ENCODE results near the gene HEPACAM2.

DNA sequence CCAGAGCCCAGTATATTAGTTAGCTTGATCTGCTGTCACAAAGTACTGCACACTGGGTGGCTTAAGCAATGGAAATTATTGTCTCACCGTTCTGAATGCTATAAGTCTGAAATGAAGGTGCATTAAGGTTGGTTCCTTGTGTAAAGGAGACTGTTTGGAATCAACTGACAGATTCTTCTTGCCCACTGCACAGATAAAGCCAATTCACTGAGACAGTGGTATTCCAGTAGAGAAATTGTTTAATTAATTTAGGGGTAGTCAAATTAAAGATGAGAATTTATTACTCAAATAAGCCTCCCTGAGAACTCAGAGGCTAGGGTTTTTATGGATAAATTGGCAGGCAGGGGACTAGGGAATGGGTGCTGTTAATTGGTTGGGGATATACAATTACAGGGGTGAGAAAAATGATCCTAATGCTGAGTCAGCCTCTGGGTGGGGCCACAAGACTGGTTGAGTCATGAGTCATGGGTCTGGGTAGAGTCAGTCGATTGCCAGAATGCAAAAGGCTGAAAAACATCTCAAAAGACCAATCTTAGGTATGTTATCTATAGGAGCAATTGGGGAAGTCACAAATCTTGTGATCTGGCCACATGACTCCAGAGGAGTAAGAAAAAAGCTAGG, 54.6 kb downstream of the HEPACAM2 start:
- TF ChIP-seq, protein P1, sequence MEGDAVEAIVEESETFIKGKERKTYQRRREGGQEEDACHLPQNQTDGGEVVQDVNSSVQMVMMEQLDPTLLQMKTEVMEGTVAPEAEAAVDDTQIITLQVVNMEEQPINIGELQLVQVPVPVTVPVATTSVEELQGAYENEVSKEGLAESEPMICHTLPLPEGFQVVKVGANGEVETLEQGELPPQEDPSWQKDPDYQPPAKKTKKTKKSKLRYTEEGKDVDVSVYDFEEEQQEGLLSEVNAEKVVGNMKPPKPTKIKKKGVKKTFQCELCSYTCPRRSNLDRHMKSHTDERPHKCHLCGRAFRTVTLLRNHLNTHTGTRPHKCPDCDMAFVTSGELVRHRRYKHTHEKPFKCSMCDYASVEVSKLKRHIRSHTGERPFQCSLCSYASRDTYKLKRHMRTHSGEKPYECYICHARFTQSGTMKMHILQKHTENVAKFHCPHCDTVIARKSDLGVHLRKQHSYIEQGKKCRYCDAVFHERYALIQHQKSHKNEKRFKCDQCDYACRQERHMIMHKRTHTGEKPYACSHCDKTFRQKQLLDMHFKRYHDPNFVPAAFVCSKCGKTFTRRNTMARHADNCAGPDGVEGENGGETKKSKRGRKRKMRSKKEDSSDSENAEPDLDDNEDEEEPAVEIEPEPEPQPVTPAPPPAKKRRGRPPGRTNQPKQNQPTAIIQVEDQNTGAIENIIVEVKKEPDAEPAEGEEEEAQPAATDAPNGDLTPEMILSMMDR (IDR thresholded peaks at IDR 0.05; ENCODE audit: insufficient read depth, low read length), result no peak
- TF ChIP-seq GABPA (IDR thresholded peaks at IDR 0.05; ENCODE audit: low read depth), result no peak
- no peak for TF ChIP-seq POLR2AphosphoS5 (IDR thresholded peaks at IDR 0.05; ENCODE audit: low read depth)

Measured in HL-60 (cell line).